Effector CD4-positive, alpha-beta T cell (primary cell): ENCODE results near the gene NCOA1.
"Not testable (repeated sequence)": the region's sequence is repeated elsewhere in the genome, so short reads cannot be mapped to it uniquely, and the experiment has no call there.

Experiments used
- DNase-seq: peaks from one replicate; pipeline ENCODE4 v3.0.0-alpha.2; 2020

NCOA1 gene

GRCh38 chr2:24541621-24542020, 50.6 kb downstream of the NCOA1 start:
- no peak for DNase-seq

- DNase-seq = no peak
These were observed 51.3 kb downstream of the NCOA1 start for GRCh38 chr2:24542269-24542872.

- no peak for DNase-seq
These were observed 52.2 kb downstream of the NCOA1 start for GRCh38 chr2:24543252-24543651.

GRCh38 chr2:24544456-24545115, 53.5 kb downstream of the NCOA1 start:
- DNase-seq = no peak

- DNase-seq = no peak
These were observed 55.6 kb downstream of the NCOA1 start for GRCh38 chr2:24546669-24547068.

GRCh38 chr2:24548058-24548457, 57.0 kb downstream of the NCOA1 start:
- no peak for DNase-seq

- not testable (repeated sequence) for DNase-seq
These were observed 59.2 kb downstream of the NCOA1 start for GRCh38 chr2:24550301-24550700.

GRCh38 chr2:24551016-24551415, 60.0 kb downstream of the NCOA1 start:
- DNase-seq = no peak

- no peak for DNase-seq
These were observed 61.8 kb downstream of the NCOA1 start for GRCh38 chr2:24552836-24553235.

GRCh38 chr2:24558781-24559472, 67.9 kb downstream of the NCOA1 start:
- no peak for DNase-seq

- DNase-seq = no peak
These were observed 68.5 kb downstream of the NCOA1 start for GRCh38 chr2:24559473-24560113.

GRCh38 chr2:24565537-24565936, 74.5 kb downstream of the NCOA1 start:
- DNase-seq = no peak

- no peak for DNase-seq
These were observed 75.2 kb downstream of the NCOA1 start for GRCh38 chr2:24566209-24566608.

GRCh38 chr2:24566630-24567029, 75.6 kb downstream of the NCOA1 start:
- no peak for DNase-seq

- no peak for DNase-seq
These were observed 77.5 kb downstream of the NCOA1 start for GRCh38 chr2:24568551-24568950.

GRCh38 chr2:24569565-24569964, 78.5 kb downstream of the NCOA1 start:
- not testable (repeated sequence) for DNase-seq

- no peak for DNase-seq
These were observed 79.2 kb downstream of the NCOA1 start for GRCh38 chr2:24570225-24570624.

- no peak for DNase-seq
These were observed 80.9 kb downstream of the NCOA1 start for GRCh38 chr2:24571828-24572442.

GRCh38 chr2:24576146-24576545, 85.1 kb downstream of the NCOA1 start:
- no peak for DNase-seq

GRCh38 chr2:24576617-24577016, 85.6 kb downstream of the NCOA1 start:
- DNase-seq = no peak

- no peak for DNase-seq
These were observed 86.4 kb downstream of the NCOA1 start for GRCh38 chr2:24577481-24577880.

GRCh38 chr2:24579053-24579803, 88.2 kb downstream of the NCOA1 start:
- DNase-seq = no peak
